Loucy (cell line): ENCODE results near the gene GPRC5C.

Experiments used
- H2AFZ ChIP-seq: fragments of 200-600 bp; sonication (generic); 2 replicates; pipeline ENCODE4 v1.6.0; 2016; ENCODE audit warnings: antibody characterized with exemption, mild to moderate bottlenecking, low read length, moderate library complexity
- H3F3A ChIP-seq: fragments of 200-600 bp; 2 replicates; pipeline ENCODE4 v1.6.0; 2016; ENCODE audit warnings: antibody characterized with exemption, low read depth, mild to moderate bottlenecking
- H3K27me3 ChIP-seq: fragments of 200-600 bp; sonication (generic); 2 replicates; pipeline ENCODE4 v1.6.1; 2014; ENCODE audit warnings: low read length, mild to moderate bottlenecking; ENCODE audit not compliant: insufficient read depth, poor library complexity, severe bottlenecking
- H3K36me3 ChIP-seq: fragments of 200-600 bp; sonication (generic); 2 replicates; pipeline ENCODE4 v1.6.1; 2016; ENCODE audit warnings: low read length; ENCODE audit not compliant: insufficient read depth
- H3K4me1 ChIP-seq: fragments of 200-600 bp; sonication (generic); 2 replicates; pipeline ENCODE4 v1.5.1; 2014; ENCODE audit warnings: low read length, mild to moderate bottlenecking; ENCODE audit not compliant: insufficient read depth, poor library complexity, severe bottlenecking
- H3K4me2 ChIP-seq: fragments of 200-600 bp; sonication (generic); 2 replicates; pipeline ENCODE4 v1.6.0; 2014; ENCODE audit warnings: antibody characterized with exemption, low read length, low read depth, mild to moderate bottlenecking; ENCODE audit not compliant: poor library complexity, severe bottlenecking
- H3K4me3 ChIP-seq: fragments of 200-600 bp; sonication (generic); 2 replicates; pipeline ENCODE4 v1.5.1; 2014; ENCODE audit warnings: low read length, mild to moderate bottlenecking, mixed read lengths; ENCODE audit not compliant: poor library complexity, severe bottlenecking
- H3K79me2 ChIP-seq: fragments of 200-600 bp; sonication (generic); 2 replicates; pipeline ENCODE4 v1.6.1; 2014; ENCODE audit warnings: low read length; ENCODE audit not compliant: insufficient read depth
- H3K9ac ChIP-seq: fragments of 200-600 bp; sonication (generic); 2 replicates; pipeline ENCODE4 v1.6.0; 2014; ENCODE audit warnings: mild to moderate bottlenecking, low read depth, low read length, moderate library complexity; ENCODE audit not compliant: poor library complexity, severe bottlenecking
- H3K9me2 ChIP-seq: fragments of 200-600 bp; sonication (generic); replicated peaks from 2 replicates; pipeline ENCODE4 v1.6.1; 2016; ENCODE audit warnings: low read depth, low read length, mixed read lengths
- H3K9me3 ChIP-seq: fragments of 200-600 bp; sonication (generic); 2 replicates; pipeline ENCODE4 v1.6.1; 2014; ENCODE audit warnings: mild to moderate bottlenecking, antibody characterized with exemption, low read length, low read depth; ENCODE audit not compliant: insufficient read depth
- H4K20me1 ChIP-seq: fragments of 200-600 bp; sonication (generic); 2 replicates; pipeline ENCODE4 v1.6.0; 2014; ENCODE audit warnings: antibody characterized with exemption, low read length, mild to moderate bottlenecking; ENCODE audit not compliant: insufficient read depth, poor library complexity, severe bottlenecking
- EZH2phosphoT487 ChIP-seq: fragments of 200-600 bp; IDR thresholded peaks from 2 replicates; pipeline ENCODE4 v1.6.1; 2018; ENCODE audit warnings: antibody characterized with exemption, mild to moderate bottlenecking, moderate library complexity, borderline replicate concordance
- TF ChIP-seq, protein P1 (sequence below): fragments of 200-600 bp; sonication (generic); conservative IDR thresholded peaks from 2 replicates; pipeline ENCODE4 v1.5.1; 2014; ENCODE audit warnings: mild to moderate bottlenecking, antibody characterized with exemption, low read length

Gene GPRC5C

DNA sequence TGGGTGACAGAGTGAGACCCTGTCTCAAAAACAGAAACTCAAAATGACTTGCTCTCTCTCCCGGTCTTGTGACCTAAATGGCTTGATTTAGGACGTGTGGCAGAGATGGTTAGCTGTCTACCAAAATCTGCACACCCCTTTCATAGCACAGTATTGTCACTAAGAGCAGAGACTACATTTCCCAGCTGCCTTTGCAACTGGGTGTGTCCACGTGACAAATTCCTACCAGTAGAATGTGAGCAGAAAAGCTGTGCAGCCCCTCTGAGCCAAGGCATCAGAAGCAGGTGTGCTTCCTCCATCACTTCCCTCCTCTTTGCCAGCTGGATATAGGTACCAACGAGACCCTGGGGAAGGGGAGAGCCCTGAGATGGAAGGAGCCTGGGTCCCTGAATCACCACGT is 39.0 kb upstream of the GPRC5C start:
- no peak overlapping the region for H3K9ac ChIP-seq
- H3K4me3 ChIP-seq: no peak overlapping the region
- H3K4me1 ChIP-seq: no peaks in the 10 kb centered on the region
- H3K27me3 ChIP-seq: no peaks in the 10 kb centered on the region
- no peaks in the 10 kb centered on the region for H4K20me1 ChIP-seq
- H3K4me2 ChIP-seq: no peak overlapping the region
- H3K9me2 ChIP-seq: no peaks in the 10 kb centered on the region
- no peaks in the 10 kb centered on the region for H3F3A ChIP-seq
- TF ChIP-seq EZH2phosphoT487: no peak
- TF ChIP-seq, protein P1, sequence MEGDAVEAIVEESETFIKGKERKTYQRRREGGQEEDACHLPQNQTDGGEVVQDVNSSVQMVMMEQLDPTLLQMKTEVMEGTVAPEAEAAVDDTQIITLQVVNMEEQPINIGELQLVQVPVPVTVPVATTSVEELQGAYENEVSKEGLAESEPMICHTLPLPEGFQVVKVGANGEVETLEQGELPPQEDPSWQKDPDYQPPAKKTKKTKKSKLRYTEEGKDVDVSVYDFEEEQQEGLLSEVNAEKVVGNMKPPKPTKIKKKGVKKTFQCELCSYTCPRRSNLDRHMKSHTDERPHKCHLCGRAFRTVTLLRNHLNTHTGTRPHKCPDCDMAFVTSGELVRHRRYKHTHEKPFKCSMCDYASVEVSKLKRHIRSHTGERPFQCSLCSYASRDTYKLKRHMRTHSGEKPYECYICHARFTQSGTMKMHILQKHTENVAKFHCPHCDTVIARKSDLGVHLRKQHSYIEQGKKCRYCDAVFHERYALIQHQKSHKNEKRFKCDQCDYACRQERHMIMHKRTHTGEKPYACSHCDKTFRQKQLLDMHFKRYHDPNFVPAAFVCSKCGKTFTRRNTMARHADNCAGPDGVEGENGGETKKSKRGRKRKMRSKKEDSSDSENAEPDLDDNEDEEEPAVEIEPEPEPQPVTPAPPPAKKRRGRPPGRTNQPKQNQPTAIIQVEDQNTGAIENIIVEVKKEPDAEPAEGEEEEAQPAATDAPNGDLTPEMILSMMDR: no peak
- H3K79me2 ChIP-seq: no peaks in the 10 kb centered on the region
- no peaks in the 10 kb centered on the region for H3K36me3 ChIP-seq
- H2AFZ ChIP-seq: no peak overlapping the region
- no peaks in the 10 kb centered on the region for H3K9me3 ChIP-seq

DNA sequence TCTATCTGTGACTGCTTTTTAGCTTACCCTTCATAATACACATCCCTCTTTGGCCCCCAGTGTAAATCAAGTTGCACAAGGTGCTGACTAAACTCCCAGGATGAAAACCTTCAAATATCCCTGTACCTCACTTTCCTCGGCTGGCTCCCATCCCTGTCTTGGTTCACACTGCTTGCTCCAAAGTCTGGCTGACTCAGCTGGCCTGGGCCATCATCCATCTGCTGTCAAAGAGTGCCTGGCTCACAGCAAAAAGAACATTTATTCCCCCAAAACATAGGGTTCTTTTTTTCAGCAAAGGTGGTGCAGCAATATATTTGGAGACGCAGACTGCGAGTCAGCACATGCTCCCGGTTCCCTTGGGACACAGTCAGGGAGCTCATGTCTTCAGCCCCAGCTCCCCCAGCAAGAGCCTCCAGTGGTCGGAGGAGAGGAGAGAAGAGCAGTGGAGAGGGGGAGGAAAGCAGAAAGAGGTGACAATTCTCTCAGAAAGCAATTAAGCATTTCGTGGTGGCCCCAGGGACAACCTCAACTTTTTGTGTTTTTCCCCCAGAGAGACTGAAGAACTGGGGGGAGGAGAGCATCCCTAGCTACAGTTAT is 38.4 kb upstream of the GPRC5C start:
- Histone ChIP-seq H3K79me2 (no peaks in the 10 kb centered on the region), H3K27me3 (no peaks in the 10 kb centered on the region), H3K9ac (no peak overlapping the region), H4K20me1 (no peaks in the 10 kb centered on the region), H3K4me3 (no peak overlapping the region), H3K9me2 (no peaks in the 10 kb centered on the region), H3K9me3 (no peaks in the 10 kb centered on the region), H3K4me2 (no peak overlapping the region), H3F3A (no peaks in the 10 kb centered on the region), H3K4me1 (no peaks in the 10 kb centered on the region), H2AFZ (no peak overlapping the region), H3K36me3 (no peaks in the 10 kb centered on the region)
- TF ChIP-seq, protein P1: no peak
- TF ChIP-seq EZH2phosphoT487: no peak

DNA sequence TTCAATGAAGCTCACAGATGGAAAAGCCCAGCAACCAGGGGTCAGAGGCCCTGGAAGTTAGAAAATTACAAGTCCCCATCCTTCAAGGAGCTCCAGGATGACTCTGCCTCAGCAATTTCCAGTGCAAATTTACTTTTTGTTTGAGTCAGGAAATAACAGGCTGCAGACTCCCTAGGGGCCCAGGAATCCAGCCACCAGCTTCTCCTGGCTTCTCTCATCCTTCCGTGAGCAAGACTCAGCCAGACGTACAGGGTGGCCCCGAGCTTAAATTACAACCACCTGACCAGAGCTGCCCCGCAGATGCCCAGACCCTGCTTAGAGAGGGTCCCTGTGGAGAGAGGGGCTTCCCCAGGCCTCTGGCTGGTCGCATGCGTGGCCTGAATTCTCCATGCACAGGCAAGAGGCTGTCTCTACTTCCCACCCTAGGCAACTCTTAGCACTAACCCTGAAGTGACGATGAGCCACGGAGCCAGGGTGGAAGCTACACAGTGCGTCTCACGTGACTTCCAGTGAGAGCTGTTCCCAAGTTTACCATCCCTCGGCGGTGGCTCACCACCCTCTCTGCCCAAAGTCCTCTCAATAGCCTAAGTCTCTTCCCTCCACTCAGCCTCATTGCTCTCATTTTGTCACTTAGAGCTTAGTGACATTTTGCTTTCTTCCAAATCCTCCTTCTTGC is 37.5 kb upstream of the GPRC5C start:
- H3K9me2 ChIP-seq: no peaks in the 10 kb centered on the region
- H3K36me3 ChIP-seq: no peaks in the 10 kb centered on the region
- H4K20me1 ChIP-seq: no peaks in the 10 kb centered on the region
- no peak overlapping the region for H3K9ac ChIP-seq
- no peaks in the 10 kb centered on the region for H3K4me1 ChIP-seq
- no peaks in the 10 kb centered on the region for H3K79me2 ChIP-seq
- H2AFZ ChIP-seq: no peak overlapping the region
- H3F3A ChIP-seq: no peaks in the 10 kb centered on the region
- H3K4me3 ChIP-seq: no peak overlapping the region
- no peaks in the 10 kb centered on the region for H3K9me3 ChIP-seq
- TF ChIP-seq, protein P1: no peak
- TF ChIP-seq EZH2phosphoT487: no peak
- H3K27me3 ChIP-seq: no peaks in the 10 kb centered on the region
- H3K4me2 ChIP-seq: no peak overlapping the region
